GM19328 (cell line): Measurements from ENCODE around the gene SHC4.
A peak's percentile ranks its signal among the peaks of the same experiment; 100 is the strongest.

ENCODE experiments used
- ATAC-seq: cut with Tn5 transposase; IDR thresholded peaks from one replicate; pipeline ENCODE4 v1.9.1; 2021; ENCODE audit warnings: mild to moderate bottlenecking, moderate library complexity; ENCODE audit not compliant: unreplicated experiment

Gene SHC4, protein sequence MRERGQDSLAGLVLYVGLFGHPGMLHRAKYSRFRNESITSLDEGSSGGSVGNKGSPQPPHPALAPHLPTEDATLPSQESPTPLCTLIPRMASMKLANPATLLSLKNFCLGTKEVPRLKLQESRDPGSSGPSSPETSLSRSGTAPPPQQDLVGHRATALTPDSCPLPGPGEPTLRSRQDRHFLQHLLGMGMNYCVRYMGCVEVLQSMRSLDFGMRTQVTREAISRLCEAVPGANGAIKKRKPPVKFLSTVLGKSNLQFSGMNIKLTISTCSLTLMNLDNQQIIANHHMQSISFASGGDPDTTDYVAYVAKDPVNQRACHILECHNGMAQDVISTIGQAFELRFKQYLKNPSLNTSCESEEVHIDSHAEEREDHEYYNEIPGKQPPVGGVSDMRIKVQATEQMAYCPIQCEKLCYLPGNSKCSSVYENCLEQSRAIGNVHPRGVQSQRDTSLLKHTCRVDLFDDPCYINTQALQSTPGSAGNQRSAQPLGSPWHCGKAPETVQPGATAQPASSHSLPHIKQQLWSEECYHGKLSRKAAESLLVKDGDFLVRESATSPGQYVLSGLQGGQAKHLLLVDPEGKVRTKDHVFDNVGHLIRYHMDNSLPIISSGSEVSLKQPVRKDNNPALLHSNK

DNA sequence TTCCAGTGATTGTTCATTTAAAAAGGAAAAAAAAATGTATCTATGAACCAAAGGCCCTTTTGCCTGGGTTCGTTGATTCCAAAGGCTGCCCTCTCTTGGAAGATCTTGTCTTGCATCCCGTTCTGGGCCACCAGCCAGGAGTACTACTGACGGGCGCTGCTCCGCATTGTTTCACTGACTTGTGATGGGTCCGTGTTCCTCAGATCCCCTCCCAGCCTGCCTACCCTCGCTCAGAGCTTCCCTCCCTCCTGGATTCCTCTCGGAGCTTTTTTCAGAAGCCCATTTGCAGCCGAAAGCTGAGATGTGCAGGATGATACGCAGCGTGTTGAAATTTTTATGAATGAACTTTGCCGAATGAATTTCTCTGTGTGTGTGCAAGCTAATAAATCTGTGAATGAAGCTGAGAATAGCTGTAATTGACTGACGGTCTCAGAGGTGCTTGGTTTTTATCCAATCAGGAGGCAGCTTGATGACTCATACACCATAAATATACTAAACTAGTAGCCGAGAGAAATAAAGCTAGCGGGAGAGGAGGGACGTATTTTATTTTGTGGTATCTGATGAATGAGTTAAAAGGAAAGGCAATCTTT is at the start of gene SHC4:
Gene SHC4, minus strand, starts transcription at position 396 of the 590 bp plus-strand sequence. CDS start 904 bp downstream, outside the sequence.
- ATAC-seq: no peak

GRCh38 chr15:48999314-48999713 is 35.6 kb upstream of the SHC4 start:
- ATAC-seq: no peak

GRCh38 chr15:48996276-48996675 is 32.6 kb upstream of the SHC4 start:
- ATAC-seq: no peak

DNA sequence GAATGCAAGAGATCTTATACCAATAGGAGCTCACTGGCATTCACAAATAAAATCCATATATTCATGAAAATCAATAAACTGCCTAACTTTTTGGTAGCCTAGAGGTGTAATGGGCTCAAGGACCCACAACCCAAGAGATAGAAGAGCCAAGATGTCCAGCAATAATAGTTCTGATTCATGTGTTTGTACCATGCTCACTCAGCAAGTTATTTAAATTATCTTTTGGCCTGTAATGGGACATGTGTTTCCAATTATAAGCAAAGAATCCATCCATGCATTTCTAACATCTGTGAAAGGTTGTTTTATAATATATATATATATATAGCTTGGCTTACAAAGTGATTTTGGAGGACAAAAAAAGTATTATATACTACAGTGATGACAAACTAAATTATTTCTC is 29.7 kb upstream of the SHC4 start:
- no peak for ATAC-seq

GRCh38 chr15:48992545-48992944 is 28.8 kb upstream of the SHC4 start:
- ATAC-seq: peak; percentile 62

DNA sequence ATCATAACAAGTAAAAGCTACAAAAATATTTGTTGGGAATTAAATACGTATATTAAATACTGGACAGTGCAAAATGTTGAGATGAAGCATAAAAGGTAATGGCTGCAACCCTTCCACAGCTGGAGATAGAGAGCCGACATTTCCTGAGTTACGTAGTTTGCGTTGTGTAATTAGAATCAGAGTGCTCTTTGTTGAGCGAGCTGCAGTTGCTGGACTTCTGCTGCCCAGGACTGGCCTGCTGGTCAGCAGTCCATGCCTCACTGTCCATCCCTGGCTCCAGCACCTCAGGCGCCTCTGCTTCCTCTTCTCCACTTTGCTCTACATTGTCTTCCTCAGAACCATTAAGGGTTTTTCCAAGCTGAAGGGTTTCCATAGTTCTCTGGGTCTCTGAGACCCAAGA is 28.4 kb upstream of the SHC4 start:
- no peak for ATAC-seq

DNA sequence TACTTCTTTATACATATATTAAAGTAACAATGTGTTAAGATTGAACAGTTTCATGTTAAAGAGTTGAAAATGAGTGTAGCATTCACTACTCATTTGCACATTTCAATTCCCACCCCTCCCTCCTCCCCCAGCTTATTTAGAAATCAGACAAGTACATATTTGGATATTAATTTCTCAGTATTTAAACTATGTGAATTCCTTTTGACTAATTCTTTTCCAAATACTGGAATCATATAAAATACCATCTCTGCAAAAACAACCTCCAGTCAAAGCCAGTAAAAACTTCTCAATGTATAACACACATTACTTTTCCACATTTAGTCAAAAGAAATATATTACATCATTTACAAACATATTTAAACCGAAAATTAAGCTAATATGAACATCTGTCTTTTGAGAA is 25.5 kb upstream of the SHC4 start:
- no peak for ATAC-seq

DNA sequence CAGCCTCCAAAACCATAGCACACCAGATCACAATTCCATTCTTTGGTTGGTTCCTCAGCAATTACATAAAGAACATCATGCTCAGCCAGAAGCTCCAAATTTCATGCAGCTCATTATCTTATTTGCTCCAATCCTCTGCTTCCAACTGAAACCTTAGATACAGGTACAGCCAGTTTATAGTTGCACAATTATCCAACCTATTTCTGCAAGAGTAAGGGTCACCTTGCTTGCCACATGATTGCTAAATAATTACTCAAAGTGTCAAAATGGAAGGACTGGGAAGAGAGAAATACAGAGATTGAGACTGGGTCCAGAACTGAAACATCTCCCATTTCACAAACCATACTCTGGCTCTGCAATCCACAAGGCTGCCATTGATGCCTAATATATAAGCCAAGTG is 23.4 kb upstream of the SHC4 start:
- no peak for ATAC-seq

DNA sequence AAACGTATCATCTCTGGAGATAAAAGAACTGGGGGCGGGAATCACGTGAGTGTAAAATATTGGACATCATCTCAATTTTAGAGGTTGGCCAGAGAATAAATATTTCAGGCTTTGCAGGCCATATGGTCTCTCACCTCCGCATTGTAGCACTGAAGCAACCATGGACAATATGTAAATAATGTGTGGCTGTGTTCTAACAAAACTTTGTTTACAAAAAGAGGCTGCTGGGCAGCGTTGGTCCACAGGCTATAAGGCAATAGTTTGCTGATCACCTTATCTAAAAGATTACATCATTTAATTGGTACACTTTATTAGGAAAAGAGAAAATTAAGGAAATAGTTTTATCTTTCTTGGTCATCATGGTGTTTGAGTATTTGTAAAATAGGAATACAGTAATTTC is 22.5 kb upstream of the SHC4 start:
- no peak for ATAC-seq

- ATAC-seq: no peak
These were observed 21.8 kb upstream of the SHC4 start for GRCh38 chr15:48985516-48985915.

DNA sequence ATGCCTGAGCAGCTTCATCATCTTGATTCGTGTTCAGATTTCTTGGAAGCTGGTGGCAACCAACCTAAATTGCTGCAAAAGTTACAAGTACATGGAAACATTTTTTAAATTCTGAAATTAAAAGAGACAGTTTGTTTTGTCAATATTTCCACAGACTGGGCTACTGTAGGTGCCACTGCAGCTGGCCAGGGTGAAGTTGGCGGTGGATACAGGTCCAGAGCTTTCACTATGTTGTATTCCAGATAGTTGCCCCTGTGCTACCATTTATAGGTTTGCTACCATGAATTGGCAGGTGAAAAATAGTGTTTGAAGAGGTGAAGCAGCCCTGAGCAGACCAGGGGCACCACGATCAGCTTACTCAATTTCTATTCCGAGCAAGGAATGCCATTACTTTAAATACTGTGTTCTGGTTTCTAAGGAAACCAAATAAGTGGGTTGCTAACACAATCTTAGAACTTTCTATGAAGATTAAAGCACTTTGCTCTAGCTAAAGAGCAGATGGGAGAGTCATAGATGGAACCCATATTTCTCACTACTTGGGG is 21.2 kb upstream of the SHC4 start:
- no peak for ATAC-seq

DNA sequence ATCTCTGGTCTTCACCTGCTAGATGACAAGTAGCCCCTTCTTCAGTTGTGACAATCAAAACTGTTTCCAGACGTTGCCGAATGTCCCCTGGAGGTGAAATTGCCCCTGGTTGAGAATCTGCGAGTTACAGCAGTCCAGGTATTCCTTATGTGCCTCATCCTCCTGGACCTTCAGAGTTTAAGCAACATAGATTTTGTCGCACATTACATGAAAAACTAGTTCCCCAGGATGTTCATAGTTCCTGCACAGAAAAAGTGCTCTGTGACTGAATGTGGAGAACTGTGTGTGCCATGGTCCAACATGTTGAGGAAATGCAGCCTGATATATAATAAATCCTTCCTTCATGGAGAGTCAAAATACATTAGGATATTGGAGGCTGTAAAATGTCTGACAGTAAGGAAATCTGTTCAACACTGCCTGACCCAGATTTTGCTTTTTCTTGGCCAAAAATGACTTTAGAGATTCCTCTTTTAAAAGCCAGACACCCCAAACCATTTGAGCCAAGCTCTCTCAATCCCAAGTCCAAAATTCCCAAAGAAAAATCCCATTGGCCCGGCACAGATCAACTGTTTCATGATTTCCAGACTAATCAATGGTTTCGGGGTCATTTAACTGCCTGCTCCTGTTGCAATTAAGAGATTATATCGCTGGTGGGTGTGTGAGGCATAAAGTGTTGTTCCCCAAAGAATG is 20.4 kb upstream of the SHC4 start:
- no peak for ATAC-seq

- no peak for ATAC-seq
These were observed 19.6 kb upstream of the SHC4 start for GRCh38 chr15:48983300-48983699.

DNA sequence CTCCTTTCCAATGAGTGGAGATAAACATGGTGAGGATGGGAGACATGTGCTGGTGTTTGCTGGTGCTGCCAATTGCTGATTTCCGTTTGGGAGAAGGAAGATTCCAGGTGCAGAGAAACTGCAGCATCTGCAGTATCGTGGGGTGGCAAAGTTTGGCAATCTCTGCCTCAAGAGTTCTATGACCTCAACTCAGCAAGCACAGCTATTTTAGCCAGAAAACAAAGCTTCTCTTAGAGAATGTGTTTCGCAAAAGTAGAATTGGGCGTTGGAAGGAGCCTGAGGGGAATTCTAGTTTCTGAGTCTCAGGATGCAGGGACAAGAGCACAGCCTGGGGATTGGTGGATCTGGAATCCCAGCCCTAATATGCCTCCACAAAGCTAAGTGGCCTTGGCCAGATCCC is 18.2 kb upstream of the SHC4 start:
- no peak for ATAC-seq

DNA sequence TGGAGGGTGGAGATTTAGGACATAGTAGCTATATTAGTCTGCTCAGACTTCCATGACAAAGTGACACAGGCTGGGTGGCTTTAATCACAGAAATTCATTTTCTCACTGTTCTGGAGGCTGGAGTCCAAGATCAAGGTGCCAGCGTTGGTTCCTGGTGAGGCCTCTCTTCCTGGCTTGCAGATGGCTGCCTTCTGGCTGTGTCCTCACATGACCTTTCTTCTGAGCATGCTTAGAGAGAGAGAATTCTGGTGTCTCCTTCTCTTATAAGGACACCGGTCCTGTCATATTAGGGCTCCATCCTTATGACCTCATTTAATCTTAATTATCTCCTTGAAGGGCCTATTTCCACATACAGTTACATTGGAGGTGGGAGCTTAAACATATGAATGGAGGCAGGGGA is 14.9 kb upstream of the SHC4 start:
- ATAC-seq: no peak

DNA sequence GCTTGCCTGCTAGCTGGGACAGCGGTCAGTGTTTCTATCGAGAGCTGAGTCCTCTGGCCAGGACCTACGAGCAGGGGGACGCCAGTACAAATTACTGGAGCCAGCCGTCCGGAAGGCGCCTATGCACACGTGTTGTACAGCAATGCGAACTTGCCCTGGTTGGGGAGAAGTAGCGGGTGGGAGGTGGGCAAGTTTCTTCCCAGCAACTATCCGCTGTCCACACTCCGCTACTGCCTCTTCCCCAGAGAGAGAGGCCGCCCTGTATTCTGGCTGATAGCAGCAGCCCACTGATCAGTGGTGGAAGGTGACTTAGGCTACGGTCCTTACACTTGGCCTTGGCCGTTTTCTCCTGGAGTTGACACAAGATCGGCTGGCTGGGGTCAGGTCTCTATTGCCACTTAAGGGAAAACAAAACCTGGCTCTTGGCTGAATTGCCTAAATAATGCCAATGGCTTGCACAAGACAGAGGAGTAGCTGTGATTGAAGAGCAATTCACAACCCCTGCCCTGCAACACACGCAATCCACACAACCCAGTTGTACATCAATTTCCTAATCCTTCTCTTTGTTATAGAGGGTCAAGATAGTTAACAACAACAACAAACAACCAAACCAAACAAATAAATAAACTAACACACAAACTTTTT is 12.8 kb upstream of the SHC4 start:
- ATAC-seq: no peak

- ATAC-seq: peak; percentile 92
These were observed 12.0 kb upstream of the SHC4 start for GRCh38 chr15:48975472-48976419.

DNA sequence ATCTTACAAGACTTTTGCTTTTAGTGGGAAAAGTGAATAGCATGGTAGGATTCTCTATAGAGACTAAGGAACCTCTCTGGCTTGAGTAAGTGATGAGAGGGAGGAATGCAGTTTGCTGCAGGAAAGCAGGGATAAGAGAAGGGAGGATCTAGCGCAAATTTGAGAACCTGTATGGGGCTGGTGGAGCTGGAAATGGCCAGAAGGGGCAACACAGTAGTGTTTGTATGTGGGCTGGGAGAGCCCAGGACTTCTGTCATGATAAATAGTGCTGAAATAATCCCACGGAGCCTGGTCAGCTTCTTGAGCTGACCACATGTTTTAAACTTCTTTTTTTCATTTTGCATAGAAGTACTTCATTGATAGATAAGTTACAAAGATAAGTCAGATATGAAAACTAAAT is 11.2 kb upstream of the SHC4 start:
- no peak for ATAC-seq

DNA sequence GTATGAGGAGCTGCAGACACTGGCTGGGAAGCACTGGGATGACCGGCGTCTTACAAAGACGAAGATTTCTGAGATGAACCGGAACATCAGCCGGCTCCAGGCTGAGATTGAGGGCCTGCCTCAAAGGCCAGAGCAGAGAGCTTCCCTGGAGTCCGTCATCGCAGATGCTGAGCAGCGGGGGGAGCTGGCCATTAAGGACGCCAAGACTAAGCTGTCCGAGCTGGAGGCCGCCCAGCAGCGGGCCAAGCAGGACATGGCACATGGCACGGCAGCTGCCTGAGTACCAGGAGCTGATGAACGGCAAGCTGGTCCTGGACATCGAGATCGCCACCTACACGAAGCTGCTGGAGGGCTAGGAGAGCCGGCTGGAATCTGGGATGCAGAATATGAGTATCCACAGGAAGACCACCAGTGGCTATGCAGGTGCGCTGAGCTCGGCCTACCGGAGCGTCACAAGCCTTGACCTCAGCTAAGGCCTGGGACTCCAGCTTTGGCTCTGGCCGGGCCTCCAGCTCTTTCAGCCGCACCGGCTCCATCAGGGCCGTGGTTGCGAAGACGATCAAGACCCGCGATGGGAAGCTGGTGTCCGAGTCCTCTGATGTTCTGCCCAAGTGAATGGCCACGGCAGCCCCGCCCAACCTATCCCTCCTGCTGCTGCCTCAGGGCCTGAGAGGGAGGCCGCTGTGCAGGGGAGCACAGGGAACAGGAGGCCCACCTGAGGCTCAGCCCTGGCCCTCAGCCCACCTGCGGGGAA is 9.2 kb upstream of the SHC4 start:
- ATAC-seq: no peak
